ENCODE results near the gene CAMTA1. TPM values are rescaled to one million over a fixed set of nuclear protein-coding genes. Genes with fewer than 3 reads are reported as not detected.
A peak's percentile ranks its signal among the peaks of the same experiment; 100 is the strongest.

The CAMTA1 gene
- total and polyA plus RNA-seq, 4 donors: 18.0 to 93.5 (median 35.8) TPM

DNA sequence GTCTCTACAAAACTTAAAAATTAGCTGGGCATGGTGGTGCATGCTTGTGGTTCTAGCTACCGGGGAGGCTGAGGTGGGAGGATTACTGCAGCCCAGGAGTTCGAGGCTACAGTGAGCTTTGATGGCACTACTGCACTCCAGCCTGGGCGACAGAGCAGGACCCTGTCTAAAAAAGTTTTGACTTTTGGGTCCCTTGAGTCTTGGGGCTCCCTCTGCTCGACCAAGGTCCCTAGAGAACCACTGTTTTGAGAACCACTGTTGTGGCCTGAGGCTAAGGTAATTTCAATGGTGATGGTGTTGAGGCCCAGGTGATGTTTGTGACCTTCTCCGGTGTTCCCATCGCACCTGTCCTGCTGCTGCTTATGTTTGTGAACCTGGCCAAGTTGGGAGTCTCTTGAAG is 3.1 kb upstream of the CAMTA1 start (continued):
- TF ChIP-seq, protein P1, sequence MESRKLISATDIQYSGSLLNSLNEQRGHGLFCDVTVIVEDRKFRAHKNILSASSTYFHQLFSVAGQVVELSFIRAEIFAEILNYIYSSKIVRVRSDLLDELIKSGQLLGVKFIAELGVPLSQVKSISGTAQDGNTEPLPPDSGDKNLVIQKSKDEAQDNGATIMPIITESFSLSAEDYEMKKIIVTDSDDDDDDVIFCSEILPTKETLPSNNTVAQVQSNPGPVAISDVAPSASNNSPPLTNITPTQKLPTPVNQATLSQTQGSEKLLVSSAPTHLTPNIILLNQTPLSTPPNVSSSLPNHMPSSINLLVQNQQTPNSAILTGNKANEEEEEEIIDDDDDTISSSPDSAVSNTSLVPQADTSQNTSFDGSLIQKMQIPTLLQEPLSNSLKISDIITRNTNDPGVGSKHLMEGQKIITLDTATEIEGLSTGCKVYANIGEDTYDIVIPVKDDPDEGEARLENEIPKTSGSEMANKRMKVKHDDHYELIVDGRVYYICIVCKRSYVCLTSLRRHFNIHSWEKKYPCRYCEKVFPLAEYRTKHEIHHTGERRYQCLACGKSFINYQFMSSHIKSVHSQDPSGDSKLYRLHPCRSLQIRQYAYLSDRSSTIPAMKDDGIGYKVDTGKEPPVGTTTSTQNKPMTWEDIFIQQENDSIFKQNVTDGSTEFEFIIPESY (IDR thresholded peaks at IDR 0.05): no peak

DNA sequence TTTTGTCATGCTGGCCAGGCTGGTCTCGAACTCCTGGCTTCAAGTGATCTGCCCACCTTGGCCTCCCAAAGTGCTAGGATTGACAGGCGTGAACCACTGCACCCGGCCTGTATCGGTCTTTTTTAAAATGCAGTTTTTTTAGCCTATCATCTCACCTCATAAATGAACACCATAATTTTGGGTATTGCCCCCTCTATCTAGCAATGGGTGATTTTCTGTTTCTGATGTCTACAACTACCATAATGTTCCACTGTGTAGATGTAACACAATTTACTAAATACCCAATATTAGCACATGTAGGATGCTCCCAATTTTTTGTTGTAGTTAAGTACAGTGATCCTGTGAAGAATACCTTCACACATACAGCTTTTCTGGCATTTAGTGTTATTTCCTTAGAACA is 2.0 kb upstream of the CAMTA1 start:
- DNase-seq (ENCODE audit: low spot score): no peak
- Histone ChIP-seq H3K36me3 (ENCODE audit: control insufficient read depth in 4 of 4, insufficient read depth in 3 of 4, low read depth in 1 of 4, low read length in 3 of 4) (no peaks in the 10 kb centered on the region), H3K27ac (ENCODE audit: low read depth in 1 of 2, low read length in 2 of 2) (peak overlapping the region in 1 of 2 donors; percentile 99), H3K27me3 (ENCODE audit: control insufficient read depth in 4 of 4, insufficient read depth in 4 of 4, low read length in 3 of 4) (no peaks in the 10 kb centered on the region), H3K4me3 (ENCODE audit: low read depth in 1 of 3, low read length in 3 of 3) (no peak overlapping the region), H3K9me3 (ENCODE audit: control insufficient read depth in 4 of 4, low read length in 3 of 4) (no peaks in the 10 kb centered on the region), H3K4me1 (ENCODE audit: control insufficient read depth in 4 of 4, insufficient read depth in 4 of 4, low read length in 3 of 4) (peaks cover 4 to 20% (median 8%) of the 10 kb centered on the region in 4 donors), H3K9ac (ENCODE audit: low read depth in 1 of 2, low read length in 2 of 2) (peak overlapping the region in 1 of 2 donors; percentile 72)
- 97% methylated on average over 4 of the region's 4 CpGs for WGBS
- TF ChIP-seq GABPA (IDR thresholded peaks at IDR 0.05 in 1 of 2, conservative IDR thresholded peaks at IDR 0.05 in 1 of 2) (no peak), SP1 (IDR thresholded peaks at IDR 0.05) (no peak), FOXA2 (IDR thresholded peaks at IDR 0.05) (no peak), TAF1 (conservative IDR thresholded peaks at IDR 0.05) (no peak), JUND (IDR thresholded peaks at IDR 0.05) (no peak), YY1 (IDR thresholded peaks at IDR 0.05) (no peak), RAD21 (IDR thresholded peaks at IDR 0.05) (no peak), FOXA1 (IDR thresholded peaks at IDR 0.05) (no peak)
- TF ChIP-seq, protein P2, sequence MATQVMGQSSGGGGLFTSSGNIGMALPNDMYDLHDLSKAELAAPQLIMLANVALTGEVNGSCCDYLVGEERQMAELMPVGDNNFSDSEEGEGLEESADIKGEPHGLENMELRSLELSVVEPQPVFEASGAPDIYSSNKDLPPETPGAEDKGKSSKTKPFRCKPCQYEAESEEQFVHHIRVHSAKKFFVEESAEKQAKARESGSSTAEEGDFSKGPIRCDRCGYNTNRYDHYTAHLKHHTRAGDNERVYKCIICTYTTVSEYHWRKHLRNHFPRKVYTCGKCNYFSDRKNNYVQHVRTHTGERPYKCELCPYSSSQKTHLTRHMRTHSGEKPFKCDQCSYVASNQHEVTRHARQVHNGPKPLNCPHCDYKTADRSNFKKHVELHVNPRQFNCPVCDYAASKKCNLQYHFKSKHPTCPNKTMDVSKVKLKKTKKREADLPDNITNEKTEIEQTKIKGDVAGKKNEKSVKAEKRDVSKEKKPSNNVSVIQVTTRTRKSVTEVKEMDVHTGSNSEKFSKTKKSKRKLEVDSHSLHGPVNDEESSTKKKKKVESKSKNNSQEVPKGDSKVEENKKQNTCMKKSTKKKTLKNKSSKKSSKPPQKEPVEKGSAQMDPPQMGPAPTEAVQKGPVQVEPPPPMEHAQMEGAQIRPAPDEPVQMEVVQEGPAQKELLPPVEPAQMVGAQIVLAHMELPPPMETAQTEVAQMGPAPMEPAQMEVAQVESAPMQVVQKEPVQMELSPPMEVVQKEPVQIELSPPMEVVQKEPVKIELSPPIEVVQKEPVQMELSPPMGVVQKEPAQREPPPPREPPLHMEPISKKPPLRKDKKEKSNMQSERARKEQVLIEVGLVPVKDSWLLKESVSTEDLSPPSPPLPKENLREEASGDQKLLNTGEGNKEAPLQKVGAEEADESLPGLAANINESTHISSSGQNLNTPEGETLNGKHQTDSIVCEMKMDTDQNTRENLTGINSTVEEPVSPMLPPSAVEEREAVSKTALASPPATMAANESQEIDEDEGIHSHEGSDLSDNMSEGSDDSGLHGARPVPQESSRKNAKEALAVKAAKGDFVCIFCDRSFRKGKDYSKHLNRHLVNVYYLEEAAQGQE (IDR thresholded peaks at IDR 0.05): no peak
- TF ChIP-seq, protein P1 (IDR thresholded peaks at IDR 0.05): no peak

DNA sequence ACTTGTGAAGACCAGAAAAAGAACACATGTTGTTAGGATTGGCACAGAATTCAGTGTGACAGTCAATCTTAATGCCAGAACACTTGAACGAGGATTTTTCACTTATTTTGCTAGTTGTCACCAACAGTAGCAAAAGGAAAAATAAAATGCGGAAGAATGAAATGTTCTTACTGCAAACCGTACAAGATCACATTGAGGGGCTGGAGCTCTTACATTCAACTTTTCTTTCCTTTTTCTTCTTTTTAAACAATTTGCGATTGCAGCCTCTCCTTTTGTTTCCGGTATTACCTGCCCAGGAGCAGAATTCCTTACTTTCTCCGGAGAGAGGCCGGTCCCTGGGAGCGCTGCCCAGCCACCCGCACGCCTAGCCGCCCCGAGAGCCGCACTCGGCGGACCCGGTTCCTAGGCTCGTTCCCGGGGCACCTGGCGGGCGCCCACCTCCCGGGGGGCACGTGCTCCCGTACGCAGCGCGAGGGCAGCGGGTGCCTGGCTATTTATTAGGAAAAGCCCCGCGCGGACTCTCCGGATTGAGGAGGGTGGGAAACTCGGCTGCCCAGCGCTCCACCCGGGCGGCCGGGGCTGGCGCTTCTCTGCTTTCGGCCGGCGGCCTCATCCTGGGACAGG is 1.2 kb upstream of the CAMTA1 start:
- Histone ChIP-seq H3K9me3 (ENCODE audit: control insufficient read depth in 4 of 4, low read length in 3 of 4) (no peaks in the 10 kb centered on the region), H3K4me3 (ENCODE audit: low read depth in 1 of 3, low read length in 3 of 3) (peak overlapping the region; percentile 51 to 78 (median 65)), H3K36me3 (ENCODE audit: control insufficient read depth in 4 of 4, insufficient read depth in 3 of 4, low read depth in 1 of 4, low read length in 3 of 4) (no peaks in the 10 kb centered on the region), H3K9ac (ENCODE audit: low read depth in 1 of 2, low read length in 2 of 2) (peak overlapping the region; percentile 72 to 90), H3K27ac (ENCODE audit: low read depth in 1 of 2, low read length in 2 of 2) (peak overlapping the region; percentile 99), H3K4me1 (ENCODE audit: control insufficient read depth in 4 of 4, insufficient read depth in 4 of 4, low read length in 3 of 4) (peaks cover 4 to 20% (median 11%) of the 10 kb centered on the region in 4 donors), H3K27me3 (ENCODE audit: control insufficient read depth in 4 of 4, insufficient read depth in 4 of 4, low read length in 3 of 4) (no peaks in the 10 kb centered on the region)
- WGBS: under 1% methylated on average over 40 of the region's 40 CpGs
- DNase-seq (ENCODE audit: low spot score): no peak
- TF ChIP-seq FOXA1 (IDR thresholded peaks at IDR 0.05) (no peak), FOXA2 (IDR thresholded peaks at IDR 0.05) (no peak), RAD21 (IDR thresholded peaks at IDR 0.05) (peak in 1 of 2 donors; percentile 33), HNF4A (conservative IDR thresholded peaks at IDR 0.05) (no peak), YY1 (IDR thresholded peaks at IDR 0.05) (peak; percentile 93), HNF4G (IDR thresholded peaks at IDR 0.05) (no peak), JUND (IDR thresholded peaks at IDR 0.05) (no peak), SP1 (IDR thresholded peaks at IDR 0.05) (no peak)
- TF ChIP-seq, protein P2 (IDR thresholded peaks at IDR 0.05): no peak
- TF ChIP-seq, protein P3, sequence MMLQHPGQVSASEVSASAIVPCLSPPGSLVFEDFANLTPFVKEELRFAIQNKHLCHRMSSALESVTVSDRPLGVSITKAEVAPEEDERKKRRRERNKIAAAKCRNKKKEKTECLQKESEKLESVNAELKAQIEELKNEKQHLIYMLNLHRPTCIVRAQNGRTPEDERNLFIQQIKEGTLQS (IDR thresholded peaks at IDR 0.05): peak; percentile 92
- TF ChIP-seq, protein P1 (IDR thresholded peaks at IDR 0.05): no peak
- TF ChIP-seq, protein P4, sequence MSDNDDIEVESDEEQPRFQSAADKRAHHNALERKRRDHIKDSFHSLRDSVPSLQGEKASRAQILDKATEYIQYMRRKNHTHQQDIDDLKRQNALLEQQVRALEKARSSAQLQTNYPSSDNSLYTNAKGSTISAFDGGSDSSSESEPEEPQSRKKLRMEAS (IDR thresholded peaks at IDR 0.05): no peak

All from liver (tissue), 9 donors.